Transverse colon (tissue), 4 donors: ENCODE measurements around the gene NCAPG. TPM values are rescaled to one million over a fixed set of nuclear protein-coding genes. Genes with fewer than 3 reads are reported as not detected.

Experiments
- DNase-seq: peaks from one replicate; pipeline ENCODE4 v3.0.0-alpha.2; 2019
- H3K27ac ChIP-seq, 4 donors: fragments of 200-600 bp; sonication (generic); 2 replicates each; pipeline ENCODE4 v1.5.1; 2016 to 2018; ENCODE audit warnings: inconsistent platforms in 4 of 4
- H3K27me3 ChIP-seq: fragments of 200-600 bp; sonication (generic); 2 replicates; pipeline ENCODE4 v1.5.1; 2017; ENCODE audit warnings: inconsistent platforms
- H3K36me3 ChIP-seq, 4 donors: fragments of 200-600 bp; sonication (generic); 2 replicates each; pipeline ENCODE4 v1.5.1; 2017 to 2019; ENCODE audit warnings: inconsistent platforms in 4 of 4
- H3K4me1 ChIP-seq, 4 donors: fragments of 200-600 bp; sonication (generic); 2 replicates each; pipeline ENCODE4 v1.5.1; 2017 to 2020; ENCODE audit warnings: inconsistent platforms in 4 of 4
- H3K4me3 ChIP-seq, 4 donors: fragments of 200-600 bp; sonication (generic); 1 replicate in 1 of 4; 2 replicates in 3 of 4; pipeline versions ENCODE4 v1.5.1 to v1.6.1; 2017 to 2019; ENCODE audit warnings: inconsistent platforms in 4 of 4
- H3K9me3 ChIP-seq, 2 donors: fragments of 200-600 bp; sonication (generic); 2 replicates each; pipeline ENCODE4 v1.5.1; 2017 to 2019; ENCODE audit warnings: inconsistent platforms in 2 of 2
- EP300 ChIP-seq: sonication (generic); formaldehyde crosslinking; IDR thresholded peaks from one replicate; pipeline ENCODE4 v1.6.1; 2017; ENCODE audit warnings: antibody characterized with exemption, low read depth
- POLR2A ChIP-seq: fragments of 450-650 bp; IDR thresholded peaks from one replicate; pipeline ENCODE4 v1.6.1; 2016; ENCODE audit warnings: antibody characterized with exemption, mild to moderate bottlenecking, moderate library complexity
- POLR2AphosphoS5 ChIP-seq, 3 donors: sonication (generic); formaldehyde crosslinking; IDR thresholded peaks; one replicate each; pipeline ENCODE4 v1.6.1; 2016; ENCODE audit warnings: antibody characterized with exemption in 3 of 3
- WGBS, 2 donors: methylation state at CpG; one replicate each; pipeline ENCODE4 v1.1.5; 2018; ENCODE audit warnings: low coverage in 1 of 2; 5-methylcytosine and 5-hydroxymethylcytosine counted together
- in situ Hi-C, 4 donors: fragments of 200-750 bp; cut with MboI; loops; one replicate each; pipeline versions ENCODE4 v1.15.0 to v1.15.1; 2017; ENCODE audit warnings: low sequenced_read_pairs in 3 of 4, low pct_ligation_motif_present in 1 of 4, low pct_unique_long_range_greater_than_20kb in 1 of 4
- intact Hi-C: fragments of 100-400 bp; cut with DNase I; formaldehyde crosslinking; loops from one replicate; pipeline ENCODE4 v1.15.1; 2023; ENCODE audit warnings: low total_unique reads
- total RNA-seq, 4 donors: library from RNA; depleted of rRNA; stranded (reverse); fragments of >200 nt; gene quantifications; one replicate each; pipeline ENCODE4 v1.1.0, GENCODE V29; 2016
- TF ChIP-seq, protein P1 (sequence below), 5 experiments: fragments of 200-600 bp in 3 of 5; fragments of 450-650 bp in 2 of 5; sonication (generic) in 3 of 5; IDR thresholded peaks; 1 replicate in 2 of 5; 2 replicates in 3 of 5; pipeline ENCODE4 v1.5.1; 2016 to 2017; ENCODE audit warnings: antibody characterized with exemption in 5 of 5, inconsistent platforms in 3 of 5, mild to moderate bottlenecking in 2 of 5, moderate library complexity in 1 of 5

The NCAPG gene, protein sequence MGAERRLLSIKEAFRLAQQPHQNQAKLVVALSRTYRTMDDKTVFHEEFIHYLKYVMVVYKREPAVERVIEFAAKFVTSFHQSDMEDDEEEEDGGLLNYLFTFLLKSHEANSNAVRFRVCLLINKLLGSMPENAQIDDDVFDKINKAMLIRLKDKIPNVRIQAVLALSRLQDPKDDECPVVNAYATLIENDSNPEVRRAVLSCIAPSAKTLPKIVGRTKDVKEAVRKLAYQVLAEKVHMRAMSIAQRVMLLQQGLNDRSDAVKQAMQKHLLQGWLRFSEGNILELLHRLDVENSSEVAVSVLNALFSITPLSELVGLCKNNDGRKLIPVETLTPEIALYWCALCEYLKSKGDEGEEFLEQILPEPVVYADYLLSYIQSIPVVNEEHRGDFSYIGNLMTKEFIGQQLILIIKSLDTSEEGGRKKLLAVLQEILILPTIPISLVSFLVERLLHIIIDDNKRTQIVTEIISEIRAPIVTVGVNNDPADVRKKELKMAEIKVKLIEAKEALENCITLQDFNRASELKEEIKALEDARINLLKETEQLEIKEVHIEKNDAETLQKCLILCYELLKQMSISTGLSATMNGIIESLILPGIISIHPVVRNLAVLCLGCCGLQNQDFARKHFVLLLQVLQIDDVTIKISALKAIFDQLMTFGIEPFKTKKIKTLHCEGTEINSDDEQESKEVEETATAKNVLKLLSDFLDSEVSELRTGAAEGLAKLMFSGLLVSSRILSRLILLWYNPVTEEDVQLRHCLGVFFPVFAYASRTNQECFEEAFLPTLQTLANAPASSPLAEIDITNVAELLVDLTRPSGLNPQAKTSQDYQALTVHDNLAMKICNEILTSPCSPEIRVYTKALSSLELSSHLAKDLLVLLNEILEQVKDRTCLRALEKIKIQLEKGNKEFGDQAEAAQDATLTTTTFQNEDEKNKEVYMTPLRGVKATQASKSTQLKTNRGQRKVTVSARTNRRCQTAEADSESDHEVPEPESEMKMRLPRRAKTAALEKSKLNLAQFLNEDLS
- total RNA-seq = 1 to 10 TPM in 1 of 4 donors, under 1 TPM in 2, not detected in 1; 0.48 to 3.2 (median 0.96) TPM

DNA sequence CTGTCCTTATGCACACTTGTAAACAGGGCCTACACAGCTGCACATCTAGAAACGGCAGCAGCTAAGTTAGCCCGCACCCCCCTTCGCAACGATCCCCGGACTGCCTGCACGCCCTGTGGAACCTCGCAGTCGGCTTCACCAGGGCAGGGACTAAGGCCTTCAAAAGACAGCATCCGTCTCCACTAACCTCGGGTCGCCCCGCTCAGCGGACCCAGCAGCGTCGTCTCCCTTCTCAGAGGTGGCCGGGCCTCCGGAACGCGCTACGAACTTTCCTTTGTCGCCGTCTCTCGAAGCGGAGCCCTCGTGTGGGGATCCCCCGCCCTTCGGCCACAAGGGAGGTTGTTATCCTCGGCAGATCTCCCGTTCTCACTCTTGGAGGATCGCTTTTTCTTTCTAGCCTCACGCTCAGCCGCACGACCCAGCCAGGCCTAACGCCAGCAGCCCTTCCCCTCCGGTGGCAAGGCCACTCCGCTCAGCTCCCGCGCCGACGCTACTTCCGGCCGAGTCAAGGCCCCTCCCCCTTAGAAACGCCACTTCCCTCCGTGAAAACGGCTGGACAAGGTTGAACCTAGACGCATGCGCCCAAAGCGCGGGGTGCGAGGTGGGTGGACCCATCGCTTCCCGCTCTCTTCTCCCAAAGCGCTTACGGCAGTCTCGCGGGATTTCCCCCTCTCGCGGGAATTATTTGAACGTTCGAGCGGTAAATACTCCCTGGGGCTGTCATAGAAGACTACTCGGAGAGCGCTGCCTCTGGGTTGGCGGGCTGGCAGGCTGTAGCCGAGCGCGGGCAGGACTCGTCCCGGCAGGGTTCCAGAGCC is at the start of gene NCAPG, which contains the start of gene DCAF16:
TSS of gene NCAPG (plus strand) at position 720 of the 818 bp plus-strand sequence. CDS start 99 bp downstream, outside the sequence.
TSS of gene DCAF16 (minus strand) at position 498 of the 818 bp plus-strand sequence. CDS start 6,616 bp downstream, outside the sequence.
- Histone ChIP-seq H3K27ac (peak within 1 kb of the TSS; percentile 96 to 99 (median 98)), H3K4me3 (peak within 1 kb of the TSS; percentile 70 to 89 (median 74)), H3K36me3 (no peaks in the 10 kb centered on the region), H3K4me1 (peaks cover 16 to 54% (median 41%) of the 10 kb centered on the region in 4 donors), H3K27me3 (no peaks in the 10 kb centered on the region), H3K9me3 (no peaks in the 10 kb centered on the region)
- TF ChIP-seq EP300 = no peak
- peak; percentile 99 for TF ChIP-seq POLR2AphosphoS5 (IDR thresholded peaks at IDR 0.05)
- peak; percentile 98 for TF ChIP-seq POLR2A
- 0 to 1% methylated on average over 2 to 64 of the region's 69 CpGs for WGBS, 2 donors
- peak; percentile 100 for DNase-seq
- intact Hi-C loops (loop anchor here (10.0 kb wide), 1 partner anchor 784 kb away; no protein-coding TSS in a partner anchor), in situ Hi-C loops (loop anchor here in 3 of 4 donors (25.0 kb wide), 3 partner anchors 223 to 777 kb away; partner anchors contain the start of gene LAP3 (in 1 of the 3))

DNA sequence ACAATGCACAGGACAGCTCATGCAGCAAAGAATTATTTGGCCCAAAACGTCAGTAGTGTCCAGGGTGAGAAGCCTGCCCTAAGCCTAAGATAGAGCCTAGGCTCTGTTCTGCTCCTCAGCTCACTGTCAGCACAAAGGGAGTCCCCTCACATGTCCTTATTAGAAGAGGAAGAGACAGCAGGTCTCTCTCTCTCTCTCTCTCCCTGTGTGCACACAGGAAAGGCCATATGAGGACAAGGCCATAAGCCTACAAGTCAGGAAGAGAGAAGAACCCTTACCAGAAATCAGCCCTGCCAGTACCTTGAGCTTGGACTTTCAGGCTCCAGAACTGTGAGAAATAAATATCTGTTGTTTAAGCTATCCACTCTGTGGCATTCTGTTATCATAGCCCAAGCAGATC is 49.7 kb upstream of the NCAPG start:
- Histone ChIP-seq H3K27me3 (no peaks in the 10 kb centered on the region), H3K36me3 (no peaks in the 10 kb centered on the region), H3K4me3 (no peak overlapping the region), H3K9me3 (no peaks in the 10 kb centered on the region), H3K4me1 (no peaks in the 10 kb centered on the region), H3K27ac (no peak overlapping the region)
- intact Hi-C loops = no loop called here
- in situ Hi-C loops = no loop called here
- no peak for DNase-seq
- 69 to 80% methylated on average over 1 of the region's 1 CpG for WGBS, 2 donors
- TF ChIP-seq POLR2AphosphoS5 (IDR thresholded peaks at IDR 0.05) = no peak
- no peak for TF ChIP-seq EP300
- no peak for TF ChIP-seq POLR2A
- TF ChIP-seq, protein P1, sequence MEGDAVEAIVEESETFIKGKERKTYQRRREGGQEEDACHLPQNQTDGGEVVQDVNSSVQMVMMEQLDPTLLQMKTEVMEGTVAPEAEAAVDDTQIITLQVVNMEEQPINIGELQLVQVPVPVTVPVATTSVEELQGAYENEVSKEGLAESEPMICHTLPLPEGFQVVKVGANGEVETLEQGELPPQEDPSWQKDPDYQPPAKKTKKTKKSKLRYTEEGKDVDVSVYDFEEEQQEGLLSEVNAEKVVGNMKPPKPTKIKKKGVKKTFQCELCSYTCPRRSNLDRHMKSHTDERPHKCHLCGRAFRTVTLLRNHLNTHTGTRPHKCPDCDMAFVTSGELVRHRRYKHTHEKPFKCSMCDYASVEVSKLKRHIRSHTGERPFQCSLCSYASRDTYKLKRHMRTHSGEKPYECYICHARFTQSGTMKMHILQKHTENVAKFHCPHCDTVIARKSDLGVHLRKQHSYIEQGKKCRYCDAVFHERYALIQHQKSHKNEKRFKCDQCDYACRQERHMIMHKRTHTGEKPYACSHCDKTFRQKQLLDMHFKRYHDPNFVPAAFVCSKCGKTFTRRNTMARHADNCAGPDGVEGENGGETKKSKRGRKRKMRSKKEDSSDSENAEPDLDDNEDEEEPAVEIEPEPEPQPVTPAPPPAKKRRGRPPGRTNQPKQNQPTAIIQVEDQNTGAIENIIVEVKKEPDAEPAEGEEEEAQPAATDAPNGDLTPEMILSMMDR (IDR thresholded peaks at IDR 0.05) = no peak

DNA sequence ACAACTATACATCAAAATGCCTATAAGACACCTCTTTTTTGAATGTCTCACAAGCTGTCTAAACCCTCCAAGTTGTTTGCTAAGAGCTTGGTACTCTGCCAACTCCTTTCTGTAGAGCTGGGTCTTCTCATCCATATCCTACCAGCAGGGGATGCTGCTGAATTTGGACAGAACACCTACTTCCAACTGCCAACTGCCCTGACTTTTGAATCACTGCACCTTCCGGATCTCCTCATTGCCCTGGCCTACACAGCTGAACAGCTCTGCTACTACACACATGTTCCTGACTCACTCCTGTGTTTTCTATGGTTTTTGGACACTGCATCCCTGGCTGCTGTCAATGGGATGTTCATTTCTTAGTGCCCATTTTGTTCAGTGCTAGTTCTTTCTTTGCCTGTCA is 48.1 kb upstream of the NCAPG start:
- no peaks in the 10 kb centered on the region for H3K4me1 ChIP-seq
- TF ChIP-seq EP300 = no peak
- TF ChIP-seq POLR2AphosphoS5 (IDR thresholded peaks at IDR 0.05) = no peak
- TF ChIP-seq, protein P1 (IDR thresholded peaks at IDR 0.05) = no peak
- TF ChIP-seq POLR2A = no peak
- H3K4me3 ChIP-seq = no peak overlapping the region
- H3K36me3 ChIP-seq = no peaks in the 10 kb centered on the region
- 70 to 80% methylated on average over 1 of the region's 1 CpG for WGBS, 2 donors
- in situ Hi-C loops = no loop called here
- no peak overlapping the region for H3K27ac ChIP-seq
- no peaks in the 10 kb centered on the region for H3K9me3 ChIP-seq
- intact Hi-C loops = no loop called here
- no peak for DNase-seq
- no peaks in the 10 kb centered on the region for H3K27me3 ChIP-seq

DNA sequence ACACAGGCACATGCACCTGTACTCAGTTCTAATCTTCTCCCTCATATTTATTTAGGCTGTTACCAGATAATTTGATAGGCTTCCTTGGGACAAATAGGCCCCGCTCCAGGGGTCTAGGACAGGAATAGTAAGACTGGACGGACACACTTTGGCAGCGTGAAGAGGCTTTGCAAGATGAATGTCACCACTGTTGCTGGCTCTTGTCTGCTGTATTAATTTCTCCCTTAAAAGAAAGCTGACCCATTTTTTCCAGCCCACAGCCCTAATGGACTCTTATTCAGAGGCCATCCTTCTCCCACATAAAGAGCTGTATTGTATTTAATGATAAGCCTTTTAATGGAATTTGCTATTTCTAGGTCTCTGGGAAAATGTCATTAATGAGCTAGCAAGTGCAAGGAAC is 47.4 kb upstream of the NCAPG start:
- H3K27me3 ChIP-seq = no peaks in the 10 kb centered on the region
- no peaks in the 10 kb centered on the region for H3K9me3 ChIP-seq
- no peak overlapping the region for H3K4me3 ChIP-seq
- in situ Hi-C loops (no loop called here), intact Hi-C loops (no loop called here)
- no peaks in the 10 kb centered on the region for H3K36me3 ChIP-seq
- DNase-seq = no peak
- 84% methylated on average over 3 of the region's 3 CpGs; no CpG with 5 or more reads in 1 of the 2 donors for WGBS, 2 donors
- TF ChIP-seq POLR2AphosphoS5 (IDR thresholded peaks at IDR 0.05) (no peak), POLR2A (no peak), EP300 (no peak)
- TF ChIP-seq, protein P1 (IDR thresholded peaks at IDR 0.05) = no peak
- no peak overlapping the region for H3K27ac ChIP-seq
- no peaks in the 10 kb centered on the region for H3K4me1 ChIP-seq
